Loucy (cell line): ENCODE results near the gene MCF2L2.

ENCODE experiments used
- H2AFZ ChIP-seq: fragments of 200-600 bp; sonication (generic); 2 replicates; pipeline ENCODE4 v1.6.0; 2016; ENCODE audit warnings: antibody characterized with exemption, mild to moderate bottlenecking, low read length, moderate library complexity
- H3F3A ChIP-seq: fragments of 200-600 bp; 2 replicates; pipeline ENCODE4 v1.6.0; 2016; ENCODE audit warnings: antibody characterized with exemption, low read depth, mild to moderate bottlenecking
- H3K27me3 ChIP-seq: fragments of 200-600 bp; sonication (generic); 2 replicates; pipeline ENCODE4 v1.6.1; 2014; ENCODE audit warnings: low read length, mild to moderate bottlenecking; ENCODE audit not compliant: insufficient read depth, poor library complexity, severe bottlenecking
- H3K36me3 ChIP-seq: fragments of 200-600 bp; sonication (generic); 2 replicates; pipeline ENCODE4 v1.6.1; 2016; ENCODE audit warnings: low read length; ENCODE audit not compliant: insufficient read depth
- H3K4me1 ChIP-seq: fragments of 200-600 bp; sonication (generic); 2 replicates; pipeline ENCODE4 v1.5.1; 2014; ENCODE audit warnings: low read length, mild to moderate bottlenecking; ENCODE audit not compliant: insufficient read depth, poor library complexity, severe bottlenecking
- H3K4me2 ChIP-seq: fragments of 200-600 bp; sonication (generic); 2 replicates; pipeline ENCODE4 v1.6.0; 2014; ENCODE audit warnings: antibody characterized with exemption, low read length, low read depth, mild to moderate bottlenecking; ENCODE audit not compliant: poor library complexity, severe bottlenecking
- H3K4me3 ChIP-seq: fragments of 200-600 bp; sonication (generic); 2 replicates; pipeline ENCODE4 v1.5.1; 2014; ENCODE audit warnings: low read length, mild to moderate bottlenecking, mixed read lengths; ENCODE audit not compliant: poor library complexity, severe bottlenecking
- H3K79me2 ChIP-seq: fragments of 200-600 bp; sonication (generic); 2 replicates; pipeline ENCODE4 v1.6.1; 2014; ENCODE audit warnings: low read length; ENCODE audit not compliant: insufficient read depth
- H3K9ac ChIP-seq: fragments of 200-600 bp; sonication (generic); 2 replicates; pipeline ENCODE4 v1.6.0; 2014; ENCODE audit warnings: mild to moderate bottlenecking, low read depth, low read length, moderate library complexity; ENCODE audit not compliant: poor library complexity, severe bottlenecking
- H3K9me2 ChIP-seq: fragments of 200-600 bp; sonication (generic); replicated peaks from 2 replicates; pipeline ENCODE4 v1.6.1; 2016; ENCODE audit warnings: low read depth, low read length, mixed read lengths
- H3K9me3 ChIP-seq: fragments of 200-600 bp; sonication (generic); 2 replicates; pipeline ENCODE4 v1.6.1; 2014; ENCODE audit warnings: mild to moderate bottlenecking, antibody characterized with exemption, low read length, low read depth; ENCODE audit not compliant: insufficient read depth
- H4K20me1 ChIP-seq: fragments of 200-600 bp; sonication (generic); 2 replicates; pipeline ENCODE4 v1.6.0; 2014; ENCODE audit warnings: antibody characterized with exemption, low read length, mild to moderate bottlenecking; ENCODE audit not compliant: insufficient read depth, poor library complexity, severe bottlenecking
- CTCF ChIP-seq: fragments of 200-600 bp; sonication (generic); conservative IDR thresholded peaks from 2 replicates; pipeline ENCODE4 v1.5.1; 2014; ENCODE audit warnings: mild to moderate bottlenecking, antibody characterized with exemption, low read length
- EZH2phosphoT487 ChIP-seq: fragments of 200-600 bp; IDR thresholded peaks from 2 replicates; pipeline ENCODE4 v1.6.1; 2018; ENCODE audit warnings: antibody characterized with exemption, mild to moderate bottlenecking, moderate library complexity, borderline replicate concordance

MCF2L2 gene

GRCh38 chr3:183158551-183159006, 269.8 kb downstream of the MCF2L2 start:
- no peak for TF ChIP-seq EZH2phosphoT487
- no peak for TF ChIP-seq CTCF
- Histone ChIP-seq H3K9me3 (no peaks in the 10 kb centered on the region), H2AFZ (no peak overlapping the region), H3K4me2 (no peak overlapping the region), H3K9me2 (no peaks in the 10 kb centered on the region), H3K4me1 (peaks cover 7% of the 10 kb centered on the region), H3K36me3 (no peaks in the 10 kb centered on the region), H3K79me2 (no peaks in the 10 kb centered on the region), H3F3A (no peaks in the 10 kb centered on the region), H3K4me3 (no peak overlapping the region), H3K9ac (no peak overlapping the region), H3K27me3 (peaks cover 7% of the 10 kb centered on the region), H4K20me1 (no peaks in the 10 kb centered on the region)

- H3K4me3 ChIP-seq: no peak overlapping the region
- no peaks in the 10 kb centered on the region for H3K9me2 ChIP-seq
- peaks cover 7% of the 10 kb centered on the region for H3K4me1 ChIP-seq
- H3K9me3 ChIP-seq: no peaks in the 10 kb centered on the region
- peaks cover 7% of the 10 kb centered on the region for H3K27me3 ChIP-seq
- no peaks in the 10 kb centered on the region for H4K20me1 ChIP-seq
- no peak for TF ChIP-seq EZH2phosphoT487
- no peak for TF ChIP-seq CTCF
- H3K9ac ChIP-seq: no peak overlapping the region
- no peak overlapping the region for H2AFZ ChIP-seq
- no peak overlapping the region for H3K4me2 ChIP-seq
- no peaks in the 10 kb centered on the region for H3K79me2 ChIP-seq
- no peaks in the 10 kb centered on the region for H3F3A ChIP-seq
- no peaks in the 10 kb centered on the region for H3K36me3 ChIP-seq
Measured at GRCh38 chr3:183158113-183158512, 270.3 kb downstream of the MCF2L2 start.

GRCh38 chr3:183156266-183156665, 272.2 kb downstream of the MCF2L2 start:
- TF ChIP-seq CTCF (no peak), EZH2phosphoT487 (no peak)
- Histone ChIP-seq H4K20me1 (no peaks in the 10 kb centered on the region), H3F3A (no peaks in the 10 kb centered on the region), H2AFZ (no peak overlapping the region), H3K27me3 (no peaks in the 10 kb centered on the region), H3K79me2 (no peaks in the 10 kb centered on the region), H3K4me3 (no peak overlapping the region), H3K9ac (no peak overlapping the region), H3K4me2 (no peak overlapping the region), H3K36me3 (no peaks in the 10 kb centered on the region), H3K4me1 (no peaks in the 10 kb centered on the region), H3K9me2 (no peaks in the 10 kb centered on the region), H3K9me3 (no peaks in the 10 kb centered on the region)
